ENCODE results near the gene BLTP2.

BLTP2 gene

GRCh38 chr17:28675490-28675889 lies 30.5 kb upstream of the BLTP2 start:
- H3K9me3 ChIP-seq (replicated peaks; ENCODE audit: insufficient read depth, low read length), result no peaks in the 10 kb centered on the region
- DNase-seq, result no peak
- H3K4me2 ChIP-seq (ENCODE audit: low read depth, low read length), result no peak overlapping the region
- H3K79me2 ChIP-seq (ENCODE audit: low read length), result peaks cover 12% of the 10 kb centered on the region
- H4K20me1 ChIP-seq (ENCODE audit: insufficient read depth, low read length), result no peaks in the 10 kb centered on the region
- no peak overlapping the region for H3K27ac ChIP-seq (ENCODE audit: low read length)
- no peak overlapping the region for H2AFZ ChIP-seq (ENCODE audit: low read length)
- H3K9me2 ChIP-seq (replicated peaks; ENCODE audit: insufficient read depth, low read length), result no peaks in the 10 kb centered on the region
- H3K27me3 ChIP-seq (replicated peaks; ENCODE audit: insufficient read depth, low read length), result no peaks in the 10 kb centered on the region
- H3K4me3 ChIP-seq (ENCODE audit: low read length), result no peak overlapping the region
- H3K4me1 ChIP-seq (ENCODE audit: low read length), result no peaks in the 10 kb centered on the region
- H3K36me3 ChIP-seq (replicated peaks; ENCODE audit: insufficient read depth, low read length), result peaks cover 26% of the 10 kb centered on the region
- TF ChIP-seq CTCF (IDR thresholded peaks at IDR 0.05; ENCODE audit: low read length) (no peak), EZH2phosphoT487 (IDR thresholded peaks at IDR 0.05; ENCODE audit: low read length) (no peak), EZH2 (optimal IDR thresholded peaks at IDR 0.05; ENCODE audit: low read depth, low read length) (no peak)
- no peak overlapping the region for H3K9ac ChIP-seq (ENCODE audit: low read length)
- H3F3A ChIP-seq (ENCODE audit: insufficient read depth, low read length), result no peaks in the 10 kb centered on the region

- Histone ChIP-seq H3K4me1 (ENCODE audit: low read length) (no peaks in the 10 kb centered on the region; the same call in 1 of the 2 replicates), H3K9me3 (replicated peaks; ENCODE audit: insufficient read depth, low read length) (no peaks in the 10 kb centered on the region), H3K27me3 (replicated peaks; ENCODE audit: insufficient read depth, low read length) (no peaks in the 10 kb centered on the region), H2AFZ (ENCODE audit: low read length) (no peak overlapping the region), H3K4me2 (ENCODE audit: low read depth, low read length) (no peak overlapping the region), H3K4me3 (ENCODE audit: low read length) (no peak overlapping the region), H3K9ac (ENCODE audit: low read length) (no peak overlapping the region), H4K20me1 (ENCODE audit: insufficient read depth, low read length) (no peaks in the 10 kb centered on the region), H3K27ac (ENCODE audit: low read length) (no peak overlapping the region), H3K36me3 (replicated peaks; ENCODE audit: insufficient read depth, low read length) (peaks cover 18% of the 10 kb centered on the region), H3K79me2 (ENCODE audit: low read length) (peaks cover 63% of the 10 kb centered on the region), H3K9me2 (replicated peaks; ENCODE audit: insufficient read depth, low read length) (no peaks in the 10 kb centered on the region), H3F3A (ENCODE audit: insufficient read depth, low read length) (no peaks in the 10 kb centered on the region)
- TF ChIP-seq CTCF (IDR thresholded peaks at IDR 0.05; ENCODE audit: low read length) (no peak), EZH2 (optimal IDR thresholded peaks at IDR 0.05; ENCODE audit: low read depth, low read length) (no peak), EZH2phosphoT487 (IDR thresholded peaks at IDR 0.05; ENCODE audit: low read length) (no peak)
- no peak for DNase-seq
These were observed 25.0 kb upstream of the BLTP2 start for GRCh38 chr17:28669918-28670317.

GRCh38 chr17:28667870-28668269 lies 22.9 kb upstream of the BLTP2 start:
- peaks cover 9% of the 10 kb centered on the region; the same call in 1 of the 2 replicates for H3K36me3 ChIP-seq (replicated peaks; ENCODE audit: insufficient read depth, low read length)
- no peak overlapping the region for H2AFZ ChIP-seq (ENCODE audit: low read length)
- H3K4me3 ChIP-seq (ENCODE audit: low read length), result no peak overlapping the region
- H3K27ac ChIP-seq (ENCODE audit: low read length), result no peak overlapping the region
- H3F3A ChIP-seq (ENCODE audit: insufficient read depth, low read length), result no peaks in the 10 kb centered on the region
- no peak overlapping the region for H3K9ac ChIP-seq (ENCODE audit: low read length)
- H3K79me2 ChIP-seq (ENCODE audit: low read length), result peaks cover 84% of the 10 kb centered on the region
- H4K20me1 ChIP-seq (ENCODE audit: insufficient read depth, low read length), result no peaks in the 10 kb centered on the region
- H3K4me1 ChIP-seq (ENCODE audit: low read length), result peaks cover 7% of the 10 kb centered on the region
- H3K4me2 ChIP-seq (ENCODE audit: low read depth, low read length), result no peak overlapping the region
- no peaks in the 10 kb centered on the region for H3K9me3 ChIP-seq (replicated peaks; ENCODE audit: insufficient read depth, low read length)
- no peak for TF ChIP-seq EZH2 (optimal IDR thresholded peaks at IDR 0.05; ENCODE audit: low read depth, low read length)
- TF ChIP-seq CTCF (IDR thresholded peaks at IDR 0.05; ENCODE audit: low read length), result no peak
- TF ChIP-seq EZH2phosphoT487 (IDR thresholded peaks at IDR 0.05; ENCODE audit: low read length), result no peak
- H3K9me2 ChIP-seq (replicated peaks; ENCODE audit: insufficient read depth, low read length), result no peaks in the 10 kb centered on the region
- no peaks in the 10 kb centered on the region for H3K27me3 ChIP-seq (replicated peaks; ENCODE audit: insufficient read depth, low read length)
- no peak for DNase-seq
